ENCODE data around the gene PCDHGA5.

DNA sequence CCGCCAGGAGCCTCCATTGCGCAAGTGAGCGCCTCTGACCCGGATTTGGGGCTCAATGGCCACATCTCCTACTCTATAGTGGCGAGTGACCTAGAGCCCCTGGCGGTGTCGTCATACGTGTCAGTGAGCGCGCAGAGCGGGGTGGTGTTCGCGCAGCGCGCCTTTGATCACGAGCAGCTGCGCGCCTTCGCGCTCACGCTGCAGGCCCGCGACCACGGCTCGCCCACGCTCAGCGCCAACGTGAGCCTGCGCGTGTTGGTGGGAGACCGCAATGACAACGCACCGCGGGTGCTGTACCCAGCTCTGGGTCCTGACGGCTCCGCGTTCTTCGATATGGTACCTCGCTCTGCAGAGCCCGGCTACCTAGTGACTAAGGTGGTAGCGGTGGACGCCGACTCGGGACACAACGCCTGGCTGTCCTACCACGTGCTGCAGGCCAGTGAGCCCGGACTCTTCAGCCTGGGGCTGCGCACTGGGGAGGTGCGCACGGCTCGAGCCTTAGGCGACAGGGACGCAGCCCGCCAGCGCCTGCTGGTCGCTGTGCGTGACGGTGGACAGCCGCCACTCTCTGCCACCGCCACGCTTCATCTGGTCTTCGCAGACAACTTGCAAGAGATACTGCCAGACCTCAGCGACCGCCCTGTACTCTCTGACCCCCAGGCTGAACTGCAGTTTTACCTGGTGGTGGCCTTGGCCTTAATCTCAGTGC lies 45.8 kb downstream of the PCDHGA5 start:
- no peak for TF ChIP-seq POLR2A (IDR thresholded peaks at IDR 0.05)
- no peak for TF ChIP-seq EP300 (IDR thresholded peaks at IDR 0.05)
- no peak for TF ChIP-seq POLR2AphosphoS5 (IDR thresholded peaks at IDR 0.05)
- TF ChIP-seq, protein P1, sequence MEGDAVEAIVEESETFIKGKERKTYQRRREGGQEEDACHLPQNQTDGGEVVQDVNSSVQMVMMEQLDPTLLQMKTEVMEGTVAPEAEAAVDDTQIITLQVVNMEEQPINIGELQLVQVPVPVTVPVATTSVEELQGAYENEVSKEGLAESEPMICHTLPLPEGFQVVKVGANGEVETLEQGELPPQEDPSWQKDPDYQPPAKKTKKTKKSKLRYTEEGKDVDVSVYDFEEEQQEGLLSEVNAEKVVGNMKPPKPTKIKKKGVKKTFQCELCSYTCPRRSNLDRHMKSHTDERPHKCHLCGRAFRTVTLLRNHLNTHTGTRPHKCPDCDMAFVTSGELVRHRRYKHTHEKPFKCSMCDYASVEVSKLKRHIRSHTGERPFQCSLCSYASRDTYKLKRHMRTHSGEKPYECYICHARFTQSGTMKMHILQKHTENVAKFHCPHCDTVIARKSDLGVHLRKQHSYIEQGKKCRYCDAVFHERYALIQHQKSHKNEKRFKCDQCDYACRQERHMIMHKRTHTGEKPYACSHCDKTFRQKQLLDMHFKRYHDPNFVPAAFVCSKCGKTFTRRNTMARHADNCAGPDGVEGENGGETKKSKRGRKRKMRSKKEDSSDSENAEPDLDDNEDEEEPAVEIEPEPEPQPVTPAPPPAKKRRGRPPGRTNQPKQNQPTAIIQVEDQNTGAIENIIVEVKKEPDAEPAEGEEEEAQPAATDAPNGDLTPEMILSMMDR (IDR thresholded peaks at IDR 0.05) = no peak

Data from suprapubic skin (tissue), 4 donors.